ENCODE measurements around the gene COL17A1. TPM values are rescaled to one million over a fixed set of nuclear protein-coding genes. Genes with fewer than 3 reads are reported as not detected.

The COL17A1 gene
- total and polyA plus RNA-seq, 3 experiments from 2014 or later: not detected

DNA sequence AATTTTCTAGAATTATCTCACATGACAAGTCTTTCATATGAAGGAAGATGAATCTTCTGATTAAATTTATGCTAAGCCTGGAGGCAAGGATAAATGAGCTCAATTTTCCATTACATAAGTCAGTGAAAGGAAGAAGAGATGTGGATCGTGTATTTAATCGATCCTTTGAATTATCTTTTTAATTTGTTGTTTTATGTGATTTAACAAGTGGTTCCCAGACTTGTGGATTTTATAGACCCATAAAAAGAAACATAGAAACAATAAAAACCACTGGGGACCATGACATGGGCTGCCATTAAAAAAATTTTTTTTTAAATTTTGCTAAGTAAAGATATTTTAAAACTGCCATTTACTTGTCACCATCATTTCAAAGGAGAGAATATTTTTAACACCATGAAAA, 73.8 kb downstream of the COL17A1 start:
- DNase-seq: no peak
- no peaks in the 10 kb centered on the region for H3K9me3 Mint-ChIP-seq
- no peak overlapping the region for H3K27ac Mint-ChIP-seq
- Histone ChIP-seq H3K27me3 (ENCODE audit: insufficient read depth, low read length, poor library complexity, severe bottlenecking) (no peaks in the 10 kb centered on the region), H3K36me3 (ENCODE audit: insufficient read depth, low read length) (no peaks in the 10 kb centered on the region), H3K4me3 (ENCODE audit: low read length) (no peak overlapping the region), H3K4me1 (ENCODE audit: insufficient read depth, low read length) (no peaks in the 10 kb centered on the region), H3K9me3 (ENCODE audit: low read length) (no peaks in the 10 kb centered on the region), H3K27ac (ENCODE audit: low read depth, low read length) (no peak overlapping the region)
- H3K27me3 Mint-ChIP-seq: no peaks in the 10 kb centered on the region
- CTCF ChIA-PET: no interaction called here
- H3K4me1 Mint-ChIP-seq: peaks cover under 1 to 4% (median 2%) of the 10 kb centered on the region in 3 donors
- H3K4me3 Mint-ChIP-seq: no peak overlapping the region
- POLR2A ChIA-PET: interaction anchor here (1.5 kb wide), 1 partner anchor 109 kb away, joined by 4 read pairs; no protein-coding TSS in a partner anchor
- peaks cover 0 to 66% (median 4%) of the 10 kb centered on the region in 3 donors for H3K36me3 Mint-ChIP-seq

DNA sequence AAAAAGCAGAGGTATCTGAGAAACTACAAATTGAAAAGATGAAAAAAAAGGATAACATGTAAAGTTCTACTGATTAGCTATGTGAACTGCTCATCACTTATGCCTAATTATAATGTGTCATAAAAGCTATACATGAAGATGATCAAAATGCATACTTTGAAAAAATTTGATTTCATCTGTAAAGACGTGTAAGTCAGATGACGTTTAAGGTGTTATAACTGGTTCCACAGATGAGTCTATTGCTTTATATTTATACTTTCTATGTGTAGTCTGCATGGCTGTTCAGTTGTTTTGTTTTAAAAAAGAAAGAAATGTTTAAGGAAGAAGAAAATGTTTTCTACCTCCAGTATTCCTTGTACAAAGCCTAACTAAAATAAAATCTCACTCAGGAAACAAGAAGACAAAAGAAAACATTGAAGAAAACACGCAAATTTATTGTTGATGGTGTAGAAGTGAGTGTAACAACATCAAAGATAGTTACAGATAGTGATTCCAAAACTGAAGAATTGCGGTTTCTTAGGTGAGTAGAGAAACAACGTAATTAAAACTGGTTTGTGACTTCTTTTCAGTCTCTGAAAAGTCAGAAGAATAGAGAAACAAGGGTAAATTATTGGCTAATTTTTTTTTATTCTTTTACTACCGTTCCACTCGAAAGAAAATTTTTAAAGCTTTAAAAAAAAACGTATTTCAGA, 80.4 kb downstream of the COL17A1 start:
- Histone ChIP-seq H3K36me3 (ENCODE audit: insufficient read depth, low read length) (peaks cover 11% of the 10 kb centered on the region), H3K9me3 (ENCODE audit: low read length) (no peaks in the 10 kb centered on the region), H3K4me3 (ENCODE audit: low read length) (no peak overlapping the region), H3K4me1 (ENCODE audit: insufficient read depth, low read length) (no peaks in the 10 kb centered on the region), H3K27ac (ENCODE audit: low read depth, low read length) (no peak overlapping the region), H3K27me3 (ENCODE audit: insufficient read depth, low read length, poor library complexity, severe bottlenecking) (no peaks in the 10 kb centered on the region)
- ChIA-PET POLR2A (interaction anchor here (1.3 kb wide), 1 partner anchor 115 kb away, joined by 3 read pairs; no protein-coding TSS in a partner anchor), CTCF (interaction anchor here (0.7 kb wide), 1 partner anchor 115 kb away, joined by 3 read pairs; no protein-coding TSS in a partner anchor)
- peak overlapping the region in 2 of 7 donors; percentile 36 to 40 for H3K4me3 Mint-ChIP-seq
- peaks cover 0 to 1% of the 10 kb centered on the region in 2 donors for H3K27me3 Mint-ChIP-seq
- peaks cover 8 to 85% (median 24%) of the 10 kb centered on the region in 3 donors for H3K36me3 Mint-ChIP-seq
- DNase-seq: no peak
- peaks cover 10 to 32% (median 17%) of the 10 kb centered on the region in 3 donors for H3K4me1 Mint-ChIP-seq
- H3K27ac Mint-ChIP-seq: peak overlapping the region in 6 of 8 donors; percentile 17 to 52 (median 36)
- no peaks in the 10 kb centered on the region for H3K9me3 Mint-ChIP-seq

DNA sequence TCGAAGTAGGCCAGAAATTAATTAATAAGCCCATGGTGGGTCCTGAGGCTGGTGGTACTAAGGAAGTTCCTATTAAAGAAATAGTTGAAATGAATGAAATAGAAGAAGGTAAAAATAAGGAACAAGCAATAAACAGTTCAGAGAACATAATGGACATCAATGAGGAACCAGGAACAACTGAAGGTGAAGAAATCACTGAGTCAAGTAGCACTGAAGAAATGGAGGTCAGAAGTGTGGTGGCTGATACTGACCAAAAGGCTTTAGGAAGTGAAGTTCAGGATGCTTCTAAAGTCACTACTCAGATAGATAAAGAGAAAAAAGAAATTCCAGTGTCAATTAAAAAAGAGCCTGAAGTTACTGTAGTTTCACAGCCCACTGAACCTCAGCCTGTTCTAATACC, 82.8 kb downstream of the COL17A1 start:
- peaks cover 12 to 32% (median 17%) of the 10 kb centered on the region in 3 donors for H3K4me1 Mint-ChIP-seq
- POLR2A ChIA-PET: no interaction called here
- Histone ChIP-seq H3K36me3 (ENCODE audit: insufficient read depth, low read length) (peaks cover 16% of the 10 kb centered on the region), H3K4me3 (ENCODE audit: low read length) (no peak overlapping the region), H3K27ac (ENCODE audit: low read depth, low read length) (no peak overlapping the region), H3K9me3 (ENCODE audit: low read length) (no peaks in the 10 kb centered on the region), H3K27me3 (ENCODE audit: insufficient read depth, low read length, poor library complexity, severe bottlenecking) (no peaks in the 10 kb centered on the region), H3K4me1 (ENCODE audit: insufficient read depth, low read length) (no peaks in the 10 kb centered on the region)
- H3K36me3 Mint-ChIP-seq: peaks cover 12 to 85% (median 26%) of the 10 kb centered on the region in 3 donors
- H3K27ac Mint-ChIP-seq: peak overlapping the region in 5 of 8 donors; percentile 4 to 53 (median 32)
- no peak for DNase-seq
- H3K9me3 Mint-ChIP-seq: no peaks in the 10 kb centered on the region
- peak overlapping the region in 1 of 7 donors; percentile 2 for H3K4me3 Mint-ChIP-seq
- peaks cover 0 to 1% of the 10 kb centered on the region in 2 donors for H3K27me3 Mint-ChIP-seq
- CTCF ChIA-PET: no interaction called here

DNA sequence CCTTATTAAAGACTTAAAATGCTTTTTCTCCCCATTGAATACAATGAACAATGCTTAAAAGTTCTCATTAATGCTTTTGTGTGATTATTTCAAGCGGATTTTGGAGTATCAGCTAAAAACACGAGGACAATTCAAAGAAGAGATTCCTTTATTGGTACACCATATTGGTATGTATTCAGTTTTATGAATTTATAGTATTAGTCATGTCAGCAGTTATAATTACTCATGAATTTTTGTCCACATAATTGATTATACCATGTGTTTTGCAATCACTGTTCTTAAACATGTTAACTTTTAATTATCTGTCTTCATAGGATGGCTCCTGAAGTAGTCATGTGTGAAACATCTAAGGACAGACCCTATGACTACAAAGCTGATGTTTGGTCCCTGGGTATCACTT, 86.9 kb downstream of the COL17A1 start:
- peak overlapping the region in 1 of 8 donors; percentile 54 for H3K27ac Mint-ChIP-seq
- CTCF ChIA-PET: no interaction called here
- no peaks in the 10 kb centered on the region for H3K4me1 ChIP-seq (ENCODE audit: insufficient read depth, low read length)
- no peaks in the 10 kb centered on the region for H3K9me3 Mint-ChIP-seq
- H3K36me3 ChIP-seq (ENCODE audit: insufficient read depth, low read length): peaks cover 18% of the 10 kb centered on the region
- H3K27me3 ChIP-seq (ENCODE audit: insufficient read depth, low read length, poor library complexity, severe bottlenecking): no peaks in the 10 kb centered on the region
- H3K9me3 ChIP-seq (ENCODE audit: low read length): no peaks in the 10 kb centered on the region
- DNase-seq: no peak
- no peak overlapping the region for H3K4me3 Mint-ChIP-seq
- no peak overlapping the region for H3K4me3 ChIP-seq (ENCODE audit: low read length)
- no peaks in the 10 kb centered on the region for H3K27me3 Mint-ChIP-seq
- H3K27ac ChIP-seq (ENCODE audit: low read depth, low read length): no peak overlapping the region
- H3K36me3 Mint-ChIP-seq: peaks cover 16 to 80% (median 34%) of the 10 kb centered on the region in 3 donors
- POLR2A ChIA-PET: no interaction called here
- H3K4me1 Mint-ChIP-seq: peaks cover 27 to 38% (median 30%) of the 10 kb centered on the region in 3 donors

DNA sequence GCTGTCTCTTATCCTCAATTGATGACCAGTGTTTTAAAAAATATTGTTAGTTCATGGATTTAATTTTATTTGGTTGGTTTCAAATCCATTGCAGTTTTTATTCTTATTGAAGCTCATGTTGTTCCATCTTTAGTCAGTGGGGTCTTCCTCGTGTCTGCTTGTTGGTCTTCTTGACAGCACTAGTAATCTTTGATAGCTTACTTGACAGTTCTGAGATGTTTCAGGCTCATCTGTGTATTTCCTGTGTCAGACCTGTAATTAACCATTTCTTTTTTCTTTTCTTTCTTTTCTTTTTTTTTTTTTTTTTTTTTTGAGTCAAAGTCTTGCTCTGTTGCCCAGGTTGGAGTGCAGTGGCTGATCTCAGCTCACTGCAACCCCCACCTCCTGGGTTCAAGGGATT, 90.5 kb downstream of the COL17A1 start:
- no peak overlapping the region for H3K4me3 Mint-ChIP-seq
- peak overlapping the region in 5 of 8 donors; percentile 2 to 75 (median 55) for H3K27ac Mint-ChIP-seq
- H3K27me3 Mint-ChIP-seq: no peaks in the 10 kb centered on the region
- Histone ChIP-seq H3K27me3 (ENCODE audit: insufficient read depth, low read length, poor library complexity, severe bottlenecking) (no peaks in the 10 kb centered on the region), H3K9me3 (ENCODE audit: low read length) (no peaks in the 10 kb centered on the region), H3K4me3 (ENCODE audit: low read length) (no peak overlapping the region), H3K27ac (ENCODE audit: low read depth, low read length) (no peak overlapping the region), H3K4me1 (ENCODE audit: insufficient read depth, low read length) (peaks cover 1% of the 10 kb centered on the region), H3K36me3 (ENCODE audit: insufficient read depth, low read length) (peaks cover 13% of the 10 kb centered on the region)
- H3K36me3 Mint-ChIP-seq: peaks cover 9 to 67% (median 22%) of the 10 kb centered on the region in 3 donors
- no peaks in the 10 kb centered on the region for H3K9me3 Mint-ChIP-seq
- ChIA-PET POLR2A (no interaction called here), CTCF (interaction anchor here (0.6 to 1.8 kb wide), 2 partner anchors 94 to 281 kb away, joined by 3 to 4 read pairs; no protein-coding TSS in a partner anchor)
- peaks cover 31 to 42% (median 41%) of the 10 kb centered on the region in 3 donors for H3K4me1 Mint-ChIP-seq
- DNase-seq: no peak

DNA sequence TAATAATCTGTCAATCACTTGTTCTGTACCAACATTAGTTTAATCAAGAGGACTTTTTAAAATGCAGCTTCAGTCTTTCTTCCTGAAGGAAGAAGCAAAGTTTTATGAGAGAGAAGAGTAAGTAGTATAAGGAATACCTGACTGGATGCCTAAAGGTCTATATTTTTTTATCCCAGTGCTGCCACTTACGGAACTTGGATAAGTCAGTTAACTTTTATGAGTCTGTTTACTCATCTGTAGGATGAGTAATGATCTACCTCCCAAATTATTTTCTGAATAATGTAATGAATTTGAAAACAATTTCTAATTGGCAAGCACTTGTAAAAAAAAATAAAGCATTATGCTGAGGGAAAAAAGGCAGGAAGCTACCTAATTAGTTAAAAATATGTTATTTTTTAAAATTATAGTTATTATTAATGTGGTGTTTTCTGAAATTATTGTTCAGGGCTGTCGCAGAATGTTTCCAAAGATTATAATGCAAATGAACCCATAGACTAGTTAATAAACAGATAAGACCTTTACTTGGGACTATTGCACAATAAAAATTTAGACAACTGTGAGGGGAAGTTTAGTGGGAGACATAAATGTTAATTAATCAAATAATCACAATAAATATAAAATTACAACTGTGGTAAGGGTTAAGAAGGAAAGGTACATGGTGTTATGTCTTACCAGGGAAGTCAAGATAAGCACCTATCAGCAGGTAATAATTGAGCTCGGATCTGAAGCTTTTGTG, 94.1 kb downstream of the COL17A1 start:
- H3K4me1 ChIP-seq (ENCODE audit: insufficient read depth, low read length): peaks cover 4% of the 10 kb centered on the region
- H3K36me3 Mint-ChIP-seq: peaks cover 0 to 51% (median 11%) of the 10 kb centered on the region in 3 donors
- no peaks in the 10 kb centered on the region for H3K9me3 ChIP-seq (ENCODE audit: low read length)
- H3K4me3 Mint-ChIP-seq: no peak overlapping the region
- H3K36me3 ChIP-seq (ENCODE audit: insufficient read depth, low read length): no peaks in the 10 kb centered on the region
- CTCF ChIA-PET: interaction anchor here (1.0 kb wide), 1 partner anchor 279 kb away, joined by 3 read pairs; no protein-coding TSS in a partner anchor
- H3K4me1 Mint-ChIP-seq: peaks cover 44 to 65% (median 64%) of the 10 kb centered on the region in 3 donors
- H3K27me3 ChIP-seq (ENCODE audit: insufficient read depth, low read length, poor library complexity, severe bottlenecking): no peaks in the 10 kb centered on the region
- no peaks in the 10 kb centered on the region for H3K9me3 Mint-ChIP-seq
- H3K27ac ChIP-seq (ENCODE audit: low read depth, low read length): no peak overlapping the region
- no peaks in the 10 kb centered on the region for H3K27me3 Mint-ChIP-seq
- no peak for DNase-seq
- H3K4me3 ChIP-seq (ENCODE audit: low read length): no peak overlapping the region
- POLR2A ChIA-PET: interaction anchor here (0.7 to 0.9 kb wide), 2 partner anchors 8 to 124 kb away, joined by 4 to 6 read pairs; no protein-coding TSS in a partner anchor
- H3K27ac Mint-ChIP-seq: no peak overlapping the region

DNA sequence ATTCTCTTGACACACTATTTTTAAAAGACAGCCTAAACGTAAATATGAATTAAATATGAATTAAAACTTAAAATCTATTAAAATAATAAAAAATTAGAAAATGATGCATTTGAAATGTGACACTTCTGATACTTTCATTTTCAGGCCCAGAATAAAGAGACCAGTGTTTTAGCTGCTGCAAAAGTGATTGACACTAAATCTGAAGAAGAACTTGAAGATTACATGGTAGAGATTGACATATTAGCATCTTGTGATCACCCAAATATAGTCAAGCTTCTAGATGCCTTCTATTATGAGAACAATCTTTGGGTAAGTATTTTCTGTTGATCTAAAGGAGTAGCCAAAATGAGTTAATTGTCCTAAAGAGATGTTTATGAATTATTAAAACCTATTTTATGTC, 95.1 kb downstream of the COL17A1 start:
- H3K36me3 Mint-ChIP-seq: peaks cover 0 to 44% (median 10%) of the 10 kb centered on the region in 3 donors
- H3K27me3 ChIP-seq (ENCODE audit: insufficient read depth, low read length, poor library complexity, severe bottlenecking): no peaks in the 10 kb centered on the region
- no peaks in the 10 kb centered on the region for H3K36me3 ChIP-seq (ENCODE audit: insufficient read depth, low read length)
- ChIA-PET POLR2A (interaction anchor here (0.5 kb wide), 1 partner anchor 82 kb away, joined by 3 read pairs; no protein-coding TSS in a partner anchor), CTCF (no interaction called here)
- no peak overlapping the region for H3K4me3 ChIP-seq (ENCODE audit: low read length)
- H3K27me3 Mint-ChIP-seq: no peaks in the 10 kb centered on the region
- H3K4me3 Mint-ChIP-seq: peak overlapping the region in 1 of 7 donors; percentile 36
- peak overlapping the region in 3 of 8 donors; percentile 5 to 58 (median 27) for H3K27ac Mint-ChIP-seq
- H3K4me1 Mint-ChIP-seq: peaks cover 44 to 69% (median 67%) of the 10 kb centered on the region in 3 donors
- H3K9me3 ChIP-seq (ENCODE audit: low read length): no peaks in the 10 kb centered on the region
- H3K4me1 ChIP-seq (ENCODE audit: insufficient read depth, low read length): peaks cover 4% of the 10 kb centered on the region
- H3K9me3 Mint-ChIP-seq: no peaks in the 10 kb centered on the region
- no peak for DNase-seq
- H3K27ac ChIP-seq (ENCODE audit: low read depth, low read length): no peak overlapping the region

Measured in CD8-positive, alpha-beta memory T cell (primary cell).